Colonic mucosa (tissue), 4 donors: ENCODE measurements around the gene MCEE. TPM values are rescaled to one million over a fixed set of nuclear protein-coding genes. Genes with fewer than 3 reads are reported as not detected.
A peak's percentile ranks its signal among the peaks of the same experiment; 100 is the strongest.

ENCODE experiments used
- DNase-seq: peaks from one replicate; pipeline ENCODE4 v3.0.0-alpha.2; 2020
- H3K27ac ChIP-seq: fragments of 200-600 bp; one replicate; pipeline ENCODE4 v1.8.0; 2021
- H3K27me3 ChIP-seq: fragments of 200-600 bp; one replicate; pipeline ENCODE4 v1.8.0; 2021
- H3K36me3 ChIP-seq: fragments of 200-600 bp; one replicate; pipeline ENCODE4 v1.8.0; 2021
- H3K4me1 ChIP-seq: fragments of 200-600 bp; one replicate; pipeline ENCODE4 v1.8.0; 2021; ENCODE audit warnings: mild to moderate bottlenecking
- H3K4me3 ChIP-seq: fragments of 200-600 bp; one replicate; pipeline ENCODE4 v1.8.0; 2021
- H3K9ac ChIP-seq, 2 donors: one replicate each; pipeline ENCODE4 v1.7.0; 2013; ENCODE audit warnings: control low read depth in 2 of 2, low read depth in 2 of 2, low read length in 2 of 2
- H3K9me3 ChIP-seq: fragments of 200-600 bp; one replicate; pipeline ENCODE4 v1.8.0; 2021
- CTCF ChIP-seq: fragments of 200-600 bp; IDR thresholded peaks from one replicate; pipeline ENCODE4 v1.8.0; 2022; ENCODE audit warnings: antibody characterized with exemption, mild to moderate bottlenecking
- intact Hi-C: fragments of 100-400 bp; cut with DNase I; formaldehyde crosslinking; loops from one replicate; pipeline ENCODE4 v1.14.1; 2022
- total RNA-seq, 2 donors: library from RNA; stranded (reverse); fragmentation: NEBNext Ultra II Directional in 1 of 2; extraction: Animal tissue kit (Norgen Biotek cat#: 25700) in 1 of 2; gene quantifications; one replicate each; pipeline ENCODE4 v1.2.1, GENCODE V29; 2021
- donor health status: healthy.
- donor health status: DM: no; HTN: no; CAD: no.
- donor health status: DM: no; HTN: no; CAD: no.

Gene MCEE
- total RNA-seq, 2 donors from 2014 or later: 20.3 to 23.2 TPM

- no peak overlapping the region for H3K4me3 ChIP-seq
- H3K27ac ChIP-seq: no peak overlapping the region
- intact Hi-C loops: no loop called here
- no peaks in the 10 kb centered on the region for H3K9me3 ChIP-seq
- H3K9ac ChIP-seq: peak overlapping the region in 1 of 2 donors; percentile 3
- DNase-seq: peak; percentile 56
- H3K27me3 ChIP-seq: no peaks in the 10 kb centered on the region
- TF ChIP-seq CTCF: peak; percentile 45
- no peaks in the 10 kb centered on the region for H3K36me3 ChIP-seq
- H3K4me1 ChIP-seq: no peaks in the 10 kb centered on the region
Observed at GRCh38 chr2:71157124-71157793, 27.2 kb upstream of the MCEE start.

GRCh38 chr2:71156573-71156972, 26.5 kb upstream of the MCEE start:
- no peak for TF ChIP-seq CTCF
- Histone ChIP-seq H3K27ac (no peak overlapping the region), H3K36me3 (no peaks in the 10 kb centered on the region), H3K9ac (no peak overlapping the region), H3K9me3 (no peaks in the 10 kb centered on the region), H3K27me3 (no peaks in the 10 kb centered on the region), H3K4me3 (no peak overlapping the region), H3K4me1 (no peaks in the 10 kb centered on the region)
- intact Hi-C loops: no loop called here
- no peak for DNase-seq

- H3K4me3 ChIP-seq: no peak overlapping the region
- TF ChIP-seq CTCF: no peak
Observed at GRCh38 chr2:71155846-71156245, 25.8 kb upstream of the MCEE start.

GRCh38 chr2:71154798-71155197, 24.8 kb upstream of the MCEE start:
- no peak for DNase-seq
- Histone ChIP-seq H3K9me3 (no peaks in the 10 kb centered on the region), H3K4me3 (no peak overlapping the region), H3K27ac (no peak overlapping the region), H3K4me1 (no peaks in the 10 kb centered on the region), H3K36me3 (no peaks in the 10 kb centered on the region), H3K9ac (no peak overlapping the region), H3K27me3 (no peaks in the 10 kb centered on the region)
- intact Hi-C loops: no loop called here
- no peak for TF ChIP-seq CTCF

More at GRCh38 chr2:71155846-71156245, 25.8 kb upstream of the MCEE start:
- Histone ChIP-seq H3K9ac (no peak overlapping the region), H3K9me3 (no peaks in the 10 kb centered on the region), H3K4me1 (no peaks in the 10 kb centered on the region), H3K27me3 (no peaks in the 10 kb centered on the region), H3K27ac (no peak overlapping the region), H3K36me3 (no peaks in the 10 kb centered on the region)
- intact Hi-C loops: no loop called here
- no peak for DNase-seq

- no peak overlapping the region for H3K27ac ChIP-seq
- no peaks in the 10 kb centered on the region for H3K9me3 ChIP-seq
- H3K4me1 ChIP-seq: no peaks in the 10 kb centered on the region
- H3K27me3 ChIP-seq: no peaks in the 10 kb centered on the region
- no peak overlapping the region for H3K4me3 ChIP-seq
- DNase-seq: no peak
- H3K36me3 ChIP-seq: no peaks in the 10 kb centered on the region
- no peak for TF ChIP-seq CTCF
- H3K9ac ChIP-seq: no peak overlapping the region
- intact Hi-C loops: no loop called here
Observed at GRCh38 chr2:71154279-71154678, 24.2 kb upstream of the MCEE start.
